NCI-H526 treated with DMSO at 0.1 percent for 48 hours (cell line): ENCODE data around the gene NNMT.
A peak's percentile ranks its signal among the peaks of the same experiment; 100 is the strongest.

Experiments
- DNase-seq: peaks from one replicate; lab custom pipeline; 2025; lab: John Stamatoyannopoulos, UW

NNMT gene

DNA sequence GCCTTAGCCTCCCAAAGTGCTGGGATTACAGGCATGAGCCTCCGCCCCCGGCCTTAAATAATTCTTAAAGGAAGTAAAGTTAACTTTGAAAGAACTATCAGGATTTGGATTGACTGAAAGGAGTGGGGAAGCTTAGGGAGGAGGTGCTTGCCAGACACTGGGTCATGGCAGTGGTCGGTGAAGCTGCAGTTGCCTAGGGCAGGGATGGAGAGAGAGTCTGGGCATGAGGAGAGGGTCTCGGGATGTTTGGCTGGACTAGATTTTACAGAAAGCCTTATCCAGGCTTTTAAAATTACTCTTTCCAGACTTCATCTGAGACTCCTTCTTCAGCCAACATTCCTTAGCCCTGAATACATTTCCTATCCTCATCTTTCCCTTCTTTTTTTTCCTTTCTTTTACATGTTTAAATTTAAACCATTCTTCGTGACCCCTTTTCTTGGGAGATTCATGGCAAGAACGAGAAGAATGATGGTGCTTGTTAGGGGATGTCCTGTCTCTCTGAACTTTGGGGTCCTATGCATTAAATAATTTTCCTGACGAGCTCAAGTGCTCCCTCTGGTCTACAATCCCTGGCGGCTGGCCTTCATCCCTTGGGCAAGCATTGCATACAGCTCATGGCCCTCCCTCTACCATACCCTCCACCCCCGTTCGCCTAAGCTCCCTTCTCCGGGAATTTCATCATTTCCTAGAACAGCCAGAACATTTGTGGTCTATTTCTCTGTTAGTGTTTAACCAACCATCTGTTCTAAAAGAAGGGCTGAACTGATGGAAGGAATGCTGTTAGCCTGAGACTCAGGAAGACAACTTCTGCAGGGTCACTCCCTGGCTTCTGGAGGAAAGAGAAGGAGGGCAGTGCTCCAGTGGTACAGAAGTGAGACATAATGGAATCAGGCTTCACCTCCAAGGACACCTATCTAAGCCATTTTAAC is at the start of gene NNMT:
NNMT (plus strand) TSS at position 724 of the 929 bp plus-strand sequence; CDS start at position 882, 158 bp downstream.
- no peak for DNase-seq

DNA sequence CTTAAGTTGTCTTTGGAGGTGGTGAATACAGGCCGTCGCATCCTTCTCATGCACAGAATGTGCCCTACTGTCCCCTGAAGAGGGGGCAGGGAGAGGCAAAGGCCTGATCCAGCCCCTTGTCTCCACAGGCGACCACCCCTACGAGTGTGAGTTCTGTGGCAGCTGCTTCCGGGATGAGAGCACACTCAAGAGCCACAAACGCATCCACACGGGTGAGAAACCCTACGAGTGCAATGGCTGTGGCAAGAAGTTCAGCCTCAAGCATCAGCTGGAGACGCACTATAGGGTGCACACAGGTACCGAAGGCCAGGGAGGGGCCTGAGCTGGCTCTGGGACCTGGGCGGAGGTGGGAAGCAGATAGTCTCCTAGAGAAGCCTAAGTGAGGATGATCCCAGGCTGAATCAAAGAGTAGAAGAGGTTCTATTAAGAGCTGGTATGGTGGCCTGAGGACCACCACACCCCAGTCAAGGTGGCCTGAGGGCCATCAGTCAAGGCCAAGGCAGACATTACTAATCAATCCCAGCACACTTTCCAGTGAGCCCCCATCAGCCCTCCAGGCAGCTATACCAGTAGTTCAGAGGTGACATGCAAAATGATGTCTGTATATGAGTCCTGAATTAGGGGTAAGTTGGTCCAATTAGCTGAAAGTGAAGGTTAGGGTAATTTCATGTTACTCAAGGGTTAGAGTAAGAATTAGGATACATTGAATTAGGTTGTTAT is 49.0 kb upstream of the NNMT start:
- DNase-seq: no peak

DNA sequence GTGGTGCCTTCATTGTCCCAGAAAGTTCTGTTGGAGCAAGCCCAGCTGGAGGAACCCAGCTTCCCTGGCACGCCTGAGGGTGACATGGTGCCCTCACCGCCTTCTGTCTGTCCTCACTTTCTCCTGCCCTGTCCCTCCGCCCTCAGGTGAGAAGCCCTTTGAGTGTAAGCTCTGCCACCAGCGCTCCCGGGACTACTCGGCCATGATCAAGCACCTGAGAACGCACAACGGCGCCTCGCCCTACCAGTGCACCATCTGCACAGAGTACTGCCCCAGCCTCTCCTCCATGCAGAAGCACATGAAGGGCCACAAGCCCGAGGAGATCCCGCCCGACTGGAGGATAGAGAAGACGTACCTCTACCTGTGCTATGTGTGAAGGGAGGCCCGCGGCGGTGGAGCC is 46.0 kb upstream of the NNMT start:
- no peak for DNase-seq

DNA sequence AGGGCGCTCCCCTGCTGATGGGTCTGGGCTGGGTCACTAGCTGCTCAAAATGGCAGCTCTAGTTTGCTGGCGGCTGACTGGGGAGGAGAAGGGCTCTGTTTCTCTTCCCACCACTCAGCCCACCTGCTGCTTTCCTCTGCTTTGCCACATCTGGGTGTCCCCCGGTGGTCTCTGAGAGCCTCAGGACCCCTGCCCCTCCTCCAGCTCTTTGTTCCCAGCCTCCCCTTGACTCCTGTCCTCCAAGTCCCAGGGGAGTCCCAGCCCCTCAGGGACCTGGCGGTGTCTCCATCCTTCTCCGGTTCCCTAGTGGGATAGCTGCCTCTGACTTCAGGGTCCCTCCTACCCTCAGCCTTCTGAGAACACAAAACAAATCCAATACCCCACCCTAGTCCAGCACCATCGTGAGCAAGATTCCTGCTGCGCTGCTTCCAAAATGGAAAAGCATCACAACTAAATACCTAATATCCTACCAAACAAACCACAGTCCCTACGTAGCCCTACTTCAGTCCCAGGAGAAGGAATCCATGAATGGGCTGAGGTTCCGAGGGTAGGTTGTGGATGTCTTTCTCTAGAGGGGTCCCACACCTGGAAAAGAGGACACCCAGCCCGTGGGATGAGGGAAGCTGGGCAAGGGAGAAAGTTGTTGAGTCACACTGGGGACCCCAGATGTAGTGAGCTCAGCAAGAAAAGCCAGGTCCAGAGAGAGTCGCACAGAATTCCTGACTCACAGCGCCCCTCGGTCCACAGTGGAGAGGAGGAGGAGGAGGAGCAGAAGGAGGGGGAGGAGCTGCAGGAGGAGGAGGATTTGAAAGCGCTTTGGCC is 45.0 kb upstream of the NNMT start:
- DNase-seq: no peak

DNA sequence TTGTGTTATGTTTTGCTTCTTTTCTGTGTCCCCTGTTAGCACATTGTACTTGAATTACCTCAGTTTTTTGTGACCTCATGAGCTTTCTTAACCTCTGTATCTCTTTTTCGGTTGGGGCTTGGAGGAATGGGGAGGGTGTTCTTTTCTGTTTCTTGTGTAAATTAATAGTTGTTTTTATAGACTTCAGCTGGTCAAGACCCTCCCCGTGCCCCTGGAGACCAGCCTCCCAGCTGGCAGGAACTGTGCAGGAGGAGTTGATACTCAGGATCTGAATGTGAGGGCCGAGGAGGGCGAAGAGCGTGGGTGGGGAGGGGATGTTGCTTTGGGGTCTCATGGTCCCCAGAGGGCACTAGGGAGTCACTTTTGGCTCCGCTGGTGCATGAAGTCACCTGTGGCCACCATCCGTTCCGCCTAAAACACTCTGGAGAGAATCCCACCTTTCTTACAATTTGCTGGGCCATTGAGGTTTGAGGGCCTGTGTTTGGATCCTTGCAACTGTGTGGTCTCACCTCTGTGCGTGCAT is 44.3 kb upstream of the NNMT start:
- DNase-seq: no peak

DNA sequence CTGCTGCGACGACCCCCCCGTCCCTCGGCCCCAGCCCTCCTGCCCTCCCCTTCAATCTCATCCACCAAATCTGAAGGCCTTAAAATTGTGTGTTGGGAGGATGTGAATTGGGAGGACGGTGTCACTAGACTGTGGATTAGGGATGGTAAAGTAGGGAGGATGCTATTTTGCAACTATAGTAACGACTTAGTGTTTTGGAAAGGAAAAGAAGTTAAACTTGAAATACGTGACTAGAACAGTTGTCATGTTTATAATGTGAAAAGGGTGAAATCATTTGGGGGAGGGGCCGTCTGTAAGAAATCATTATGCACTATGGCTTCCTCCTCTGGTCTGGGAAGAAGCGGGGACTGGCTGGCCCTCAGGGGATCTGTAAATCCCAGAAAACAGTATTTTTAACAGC is 43.4 kb upstream of the NNMT start:
- DNase-seq: no peak

DNA sequence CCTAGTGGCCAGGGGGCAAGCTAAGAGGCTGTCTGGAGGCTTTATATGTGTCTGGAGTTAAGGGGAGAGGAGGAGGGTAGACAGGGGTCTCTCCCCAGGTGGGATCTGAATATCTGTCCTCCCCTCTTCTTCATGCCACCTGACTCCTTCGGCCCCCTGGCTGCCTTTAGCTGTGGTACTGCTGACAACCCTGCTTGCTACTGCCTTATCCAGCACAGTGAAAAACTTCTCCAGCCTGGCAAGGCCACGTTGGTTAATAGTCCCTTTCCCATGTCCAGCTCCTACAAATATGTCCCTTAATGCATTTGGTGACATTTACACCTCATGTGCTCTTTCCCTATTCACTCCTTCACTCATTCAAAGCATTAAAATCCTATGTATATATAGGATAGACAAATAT is 42.4 kb upstream of the NNMT start:
- DNase-seq: no peak

DNA sequence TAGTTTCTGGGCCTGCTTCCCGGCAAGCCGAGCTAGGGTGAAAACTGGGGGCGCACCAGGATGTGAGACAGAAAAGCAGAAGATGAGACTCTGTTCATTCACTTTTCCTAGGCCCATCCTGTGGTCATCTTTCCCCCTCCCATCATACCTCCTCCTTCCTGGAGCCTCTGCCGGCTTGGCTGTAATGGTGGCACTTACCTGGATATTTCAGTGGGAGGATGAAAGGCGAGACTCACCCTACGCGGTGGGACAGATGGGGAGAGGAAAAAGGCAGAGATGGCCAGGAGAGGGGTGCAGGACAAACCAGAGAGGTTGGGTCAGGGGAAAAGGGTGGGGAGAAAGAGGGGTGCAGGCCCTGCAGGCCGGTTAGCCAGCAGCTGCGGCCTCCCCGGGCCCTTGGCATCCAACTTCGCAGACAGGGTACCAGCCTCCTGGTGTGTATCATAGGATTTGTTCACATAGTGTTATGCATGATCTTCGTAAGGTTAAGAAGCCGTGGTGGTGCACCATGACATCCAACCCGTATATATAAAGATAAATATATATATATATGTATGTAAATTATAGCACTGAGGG is 41.5 kb upstream of the NNMT start:
- no peak for DNase-seq

DNA sequence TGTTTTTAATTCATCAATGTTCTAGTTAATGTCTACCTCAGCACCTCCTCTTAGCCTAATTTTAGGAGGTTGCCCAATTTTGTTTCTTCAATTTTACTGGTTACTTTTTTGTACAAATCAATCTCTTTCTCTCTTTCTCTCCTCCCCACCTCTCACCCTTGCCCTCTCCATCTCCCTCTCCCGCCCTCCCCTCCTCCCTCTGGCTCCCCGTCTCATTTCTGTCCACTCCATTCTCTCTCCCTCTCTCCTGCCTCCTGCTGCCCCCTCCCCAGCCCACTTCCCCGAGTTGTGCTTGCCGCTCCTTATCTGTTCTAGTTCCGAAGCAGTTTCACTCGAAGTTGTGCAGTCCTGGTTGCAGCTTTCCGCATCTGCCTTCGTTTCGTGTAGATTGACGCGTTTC is 40.9 kb upstream of the NNMT start:
- no peak for DNase-seq

DNA sequence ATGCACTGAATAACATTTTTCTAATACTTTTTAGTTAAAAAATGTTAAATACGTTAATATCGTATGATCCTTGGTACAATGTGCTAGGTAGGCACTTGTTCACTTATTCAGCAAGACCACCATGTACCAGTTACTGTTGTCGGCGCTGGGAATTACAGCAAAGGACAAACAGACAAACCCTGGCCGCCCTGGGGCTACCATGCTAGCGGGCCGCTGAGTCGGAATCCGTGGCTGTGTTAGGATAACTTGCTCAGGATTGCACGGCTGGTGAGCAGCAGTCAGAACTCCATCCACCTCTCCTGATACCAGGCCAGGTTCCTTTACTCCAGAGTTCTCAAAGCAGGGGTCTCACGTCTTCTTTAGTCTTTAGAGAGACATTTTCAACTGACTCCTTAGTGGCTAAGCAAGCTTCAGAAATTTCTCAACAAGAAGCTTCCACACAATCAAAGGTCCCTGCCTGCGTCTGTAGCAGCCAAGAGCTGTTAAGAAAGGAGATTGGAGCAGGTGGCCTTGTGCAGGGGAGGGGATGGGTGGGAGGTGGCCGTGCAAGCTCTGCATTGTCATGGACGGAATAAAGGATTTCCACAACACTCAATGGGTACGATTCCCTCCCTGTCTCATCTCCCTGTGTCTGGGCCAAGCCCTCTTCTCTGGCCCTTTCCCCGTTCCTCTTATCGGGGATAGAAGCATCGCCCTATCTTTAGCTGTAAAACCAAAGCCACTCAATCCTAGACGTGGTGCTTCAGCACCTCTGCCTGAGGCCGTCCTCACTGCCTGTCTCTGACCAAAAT is 39.8 kb upstream of the NNMT start:
- no peak for DNase-seq

DNA sequence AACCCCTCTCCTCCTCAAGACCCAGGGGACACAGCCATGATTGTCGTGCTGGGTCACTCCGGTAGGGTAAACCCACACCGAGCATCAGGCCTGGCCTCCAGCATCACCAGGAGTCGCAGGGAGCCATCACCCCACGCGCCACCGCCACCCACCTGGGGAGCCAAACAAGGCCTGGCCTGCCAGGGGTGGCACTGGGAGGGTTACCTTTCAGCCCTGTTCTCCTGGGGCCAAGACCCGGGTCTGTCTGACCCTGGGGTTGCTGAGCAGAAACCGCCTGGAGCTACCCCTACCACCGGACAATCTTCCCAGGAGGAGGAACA is 39.3 kb upstream of the NNMT start:
- DNase-seq: no peak

DNA sequence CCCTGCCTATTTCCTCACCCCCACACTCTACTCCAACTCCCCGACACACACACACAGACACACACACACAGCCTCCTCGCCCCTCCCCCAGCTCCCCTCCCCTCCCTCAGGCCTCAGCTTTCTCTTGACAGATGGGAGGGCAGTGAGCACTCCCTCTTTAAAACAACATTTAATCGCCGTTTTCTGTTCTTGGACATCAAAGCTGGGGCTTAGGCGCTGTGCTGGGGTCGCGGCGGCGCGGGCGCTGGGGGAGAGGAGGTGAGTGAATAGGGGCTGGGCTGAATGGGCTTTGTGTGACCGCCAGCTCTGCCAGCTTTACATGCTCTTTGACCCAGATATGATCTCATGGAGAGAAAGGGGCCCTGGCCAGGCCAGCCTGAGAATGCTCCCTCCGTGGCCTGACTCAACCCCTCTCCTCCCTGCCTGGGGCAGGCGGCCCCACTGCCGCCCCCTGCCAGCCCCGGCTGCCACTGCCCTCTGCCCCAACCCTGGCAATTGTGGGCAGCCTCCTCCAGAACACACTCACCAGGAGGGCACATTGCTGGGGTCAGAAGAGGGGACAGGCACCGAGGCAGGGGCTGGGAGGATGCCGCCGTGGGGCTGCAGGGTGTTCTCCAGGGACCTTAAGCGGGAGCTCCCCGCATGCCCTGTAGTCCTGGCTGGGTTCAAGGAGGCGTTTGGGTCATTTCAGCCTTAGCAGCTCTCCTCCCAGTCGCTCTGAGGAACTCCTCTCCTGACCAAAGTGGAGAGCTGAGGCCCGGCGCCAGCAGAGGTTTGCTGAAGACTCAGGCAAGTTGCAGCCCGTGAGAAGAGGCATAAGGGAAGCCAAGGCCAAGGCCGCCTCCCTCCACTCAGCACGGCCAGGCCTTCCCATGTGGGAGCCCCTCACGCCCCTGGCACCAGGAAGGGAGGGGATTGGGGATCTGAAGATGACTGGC is 38.3 kb upstream of the NNMT start:
- DNase-seq: no peak

DNA sequence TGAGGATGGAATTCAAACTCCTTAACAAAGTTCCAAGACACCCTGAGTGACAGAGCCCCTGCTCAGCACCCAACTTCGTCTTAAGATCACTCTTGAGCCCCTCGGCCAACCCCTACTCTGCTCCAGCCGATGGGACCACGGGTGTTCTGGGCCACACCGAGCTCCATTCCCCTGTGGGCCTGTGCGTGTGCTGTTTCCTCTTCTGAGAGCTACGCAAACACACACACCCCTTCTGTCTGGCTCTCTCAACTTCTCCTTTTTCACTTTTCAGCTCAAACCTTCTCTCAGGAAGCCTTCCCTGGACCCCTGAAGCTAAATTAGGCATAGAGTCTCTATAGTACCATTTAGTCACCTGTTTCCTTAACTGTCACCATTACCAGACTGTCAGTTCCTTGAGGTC is 37.5 kb upstream of the NNMT start:
- DNase-seq: no peak

DNA sequence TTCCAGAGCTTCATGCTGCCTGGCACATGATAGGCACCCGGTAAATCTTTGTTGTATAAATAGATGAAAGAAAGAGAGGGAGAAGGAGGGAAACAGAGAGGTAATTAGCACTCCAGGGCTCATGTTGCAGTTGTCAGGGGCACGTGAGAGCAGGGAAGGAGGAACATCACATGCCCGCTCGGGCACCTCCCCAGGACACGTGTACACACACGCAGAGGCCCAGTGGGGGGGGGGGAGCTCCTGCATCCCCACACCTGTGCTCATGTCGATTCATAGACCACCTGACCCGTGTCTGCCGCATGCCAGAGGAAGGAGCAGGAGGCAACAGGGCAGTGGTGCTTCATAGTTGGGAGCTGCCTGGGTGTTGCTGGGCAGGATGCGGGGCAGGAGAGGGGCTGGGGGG is 37.1 kb upstream of the NNMT start:
- no peak for DNase-seq

DNA sequence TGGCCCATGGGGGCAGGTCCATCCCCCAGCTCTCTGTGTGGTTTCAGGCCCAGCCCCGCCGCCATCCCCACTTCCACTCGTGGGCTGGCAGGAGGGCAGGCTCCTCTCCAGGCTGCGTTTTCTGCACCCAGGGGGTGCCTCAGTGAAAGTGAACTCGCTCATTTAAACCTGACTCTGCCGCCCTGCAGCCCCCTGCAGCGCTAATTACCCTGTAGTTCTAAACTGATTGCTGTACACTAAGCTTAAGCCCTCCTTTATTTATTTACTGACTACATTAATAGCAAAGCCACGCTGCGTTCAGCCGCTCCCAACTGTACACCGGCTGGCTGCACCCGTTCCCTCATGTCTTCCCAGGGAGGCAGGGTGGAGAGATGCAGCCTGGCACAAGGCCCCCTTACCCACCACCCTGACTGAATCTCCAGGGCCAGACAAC is 36.6 kb upstream of the NNMT start:
- DNase-seq: no peak

DNA sequence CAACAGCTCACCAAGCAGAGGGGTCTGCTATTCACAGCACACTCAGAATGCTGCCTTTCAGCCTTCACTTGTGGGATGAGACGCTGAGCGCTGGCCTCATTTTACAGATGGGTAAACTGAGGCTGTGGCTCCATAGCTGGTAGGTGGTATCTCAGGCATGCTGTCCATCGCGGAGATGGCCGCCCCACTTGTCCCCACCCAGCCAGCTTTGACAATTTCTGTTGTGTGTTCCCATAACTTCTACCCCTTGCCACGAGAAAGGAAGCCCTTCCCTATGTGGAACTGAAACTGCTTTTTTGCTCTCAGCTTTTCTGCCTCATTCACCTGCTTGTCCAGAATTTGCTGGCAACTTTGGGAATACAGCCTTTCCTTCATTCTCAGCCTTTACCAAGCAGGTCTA is 36.1 kb upstream of the NNMT start:
- no peak for DNase-seq

DNA sequence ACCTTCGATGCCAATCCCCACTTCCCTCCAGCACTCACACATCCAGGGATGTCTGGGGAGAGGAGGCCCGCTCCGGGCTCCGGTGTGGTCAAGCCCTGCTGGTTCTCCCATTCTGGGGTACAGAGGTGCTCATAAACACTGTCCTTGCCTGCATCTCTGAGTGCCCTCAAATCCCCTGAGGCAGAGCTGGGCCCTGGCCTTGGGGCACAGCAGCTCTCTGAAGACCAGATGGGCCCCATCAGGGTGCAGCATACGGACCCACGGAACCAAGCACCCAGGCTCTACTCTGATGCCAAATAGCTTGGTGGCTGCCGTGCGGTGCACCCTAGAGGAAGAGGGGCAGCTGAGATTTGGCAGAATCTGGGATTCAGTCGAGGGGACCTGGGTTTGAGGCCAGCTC is 35.7 kb upstream of the NNMT start:
- DNase-seq: no peak

DNA sequence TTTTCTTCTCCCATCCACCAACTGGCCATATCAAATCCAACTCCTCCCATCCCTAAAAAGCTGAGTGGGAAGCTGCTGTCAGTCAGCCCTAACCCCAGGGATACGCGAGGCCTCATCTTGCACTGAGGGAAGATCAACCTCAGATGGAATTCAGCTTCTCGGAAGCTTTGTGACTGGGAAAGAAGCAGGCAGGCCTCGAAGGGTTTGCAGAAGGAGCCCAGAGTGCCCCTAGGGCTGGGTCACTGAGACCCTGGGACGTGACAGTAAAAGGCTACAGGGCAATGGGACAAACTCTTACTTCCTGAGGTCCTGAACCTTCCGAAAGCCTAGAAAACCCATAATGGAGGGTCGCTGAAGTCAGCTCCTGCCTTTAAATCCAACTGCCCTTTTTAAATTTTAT is 34.4 kb upstream of the NNMT start:
- no peak for DNase-seq

DNA sequence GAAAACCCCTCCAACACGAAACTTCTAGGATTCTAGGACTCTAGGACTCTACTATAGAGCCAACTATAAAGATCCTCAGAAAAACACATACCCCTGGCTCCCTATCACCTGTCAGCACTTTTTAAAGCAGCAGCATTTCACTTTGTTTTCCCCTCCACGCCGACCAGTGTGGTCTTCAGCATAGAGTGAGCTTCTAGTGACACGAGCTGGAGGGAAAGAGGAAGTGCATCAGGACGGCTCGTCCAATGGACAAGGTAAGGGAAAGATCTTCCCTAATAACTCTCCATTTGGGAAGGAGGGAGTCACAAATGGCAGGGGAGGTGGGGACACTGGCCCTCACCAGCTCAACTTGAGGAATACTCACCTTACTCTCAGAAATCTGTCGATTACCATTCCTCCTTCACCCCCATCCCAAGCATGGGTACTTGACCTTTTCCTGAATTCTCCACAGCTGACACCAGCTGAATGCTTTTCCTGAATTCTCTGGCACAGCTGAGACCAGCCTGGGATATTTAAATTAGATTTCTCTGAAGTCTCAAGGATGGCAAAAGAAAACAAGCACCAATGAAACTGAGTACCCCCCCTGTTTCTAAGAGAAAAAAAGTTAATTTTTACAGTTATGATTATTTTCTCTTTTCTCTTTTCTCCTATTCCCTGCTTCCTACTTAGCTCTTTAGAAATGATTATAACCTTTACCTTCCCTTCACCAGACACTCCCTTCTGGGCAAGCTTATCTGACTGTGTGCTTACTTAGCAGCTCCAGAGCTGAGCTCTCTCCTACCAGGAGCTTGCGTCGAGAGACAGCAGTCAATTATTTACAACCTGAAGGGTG is 33.3 kb upstream of the NNMT start:
- DNase-seq: peak; percentile 78
